ENCODE data around the gene ACSS3.
A peak's percentile ranks its signal among the peaks of the same experiment; 100 is the strongest.

DNA sequence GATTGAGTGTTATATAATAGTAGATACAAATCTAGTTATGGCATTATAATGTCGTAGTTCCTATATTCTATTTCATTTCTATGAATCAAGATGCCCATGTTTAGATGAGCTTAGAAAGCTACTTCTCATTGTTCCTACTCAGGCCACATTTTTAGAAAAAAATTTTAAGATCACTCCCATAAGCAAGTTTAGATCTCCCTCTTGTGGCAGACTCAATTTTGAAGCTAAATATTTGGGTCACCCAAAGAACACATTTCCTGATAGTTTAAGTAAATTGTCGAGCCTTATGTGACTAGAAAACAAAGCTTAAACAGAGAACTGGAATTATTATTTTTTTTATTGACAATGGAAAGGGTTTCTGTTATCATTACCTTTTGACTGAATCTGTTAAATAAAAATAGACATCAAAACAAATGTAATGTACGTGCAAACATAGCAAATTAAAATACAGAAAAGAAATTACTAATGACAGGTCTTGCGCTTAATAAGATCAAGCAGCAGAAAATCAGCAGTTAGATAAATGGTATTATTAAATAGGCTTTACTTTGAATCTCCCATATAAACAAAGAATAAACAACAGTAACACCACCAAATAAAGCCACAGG is 180.2 kb downstream of the ACSS3 start:
- TF ChIP-seq, protein P1, sequence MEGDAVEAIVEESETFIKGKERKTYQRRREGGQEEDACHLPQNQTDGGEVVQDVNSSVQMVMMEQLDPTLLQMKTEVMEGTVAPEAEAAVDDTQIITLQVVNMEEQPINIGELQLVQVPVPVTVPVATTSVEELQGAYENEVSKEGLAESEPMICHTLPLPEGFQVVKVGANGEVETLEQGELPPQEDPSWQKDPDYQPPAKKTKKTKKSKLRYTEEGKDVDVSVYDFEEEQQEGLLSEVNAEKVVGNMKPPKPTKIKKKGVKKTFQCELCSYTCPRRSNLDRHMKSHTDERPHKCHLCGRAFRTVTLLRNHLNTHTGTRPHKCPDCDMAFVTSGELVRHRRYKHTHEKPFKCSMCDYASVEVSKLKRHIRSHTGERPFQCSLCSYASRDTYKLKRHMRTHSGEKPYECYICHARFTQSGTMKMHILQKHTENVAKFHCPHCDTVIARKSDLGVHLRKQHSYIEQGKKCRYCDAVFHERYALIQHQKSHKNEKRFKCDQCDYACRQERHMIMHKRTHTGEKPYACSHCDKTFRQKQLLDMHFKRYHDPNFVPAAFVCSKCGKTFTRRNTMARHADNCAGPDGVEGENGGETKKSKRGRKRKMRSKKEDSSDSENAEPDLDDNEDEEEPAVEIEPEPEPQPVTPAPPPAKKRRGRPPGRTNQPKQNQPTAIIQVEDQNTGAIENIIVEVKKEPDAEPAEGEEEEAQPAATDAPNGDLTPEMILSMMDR (IDR thresholded peaks at IDR 0.05; ENCODE audit: extremely low read depth in 1 of 2, insufficient read depth in 1 of 2, low read depth in 1 of 2, low read length in 2 of 2), result peak; percentile 13 to 40
- no peak for TF ChIP-seq MYC (IDR thresholded peaks at IDR 0.05; ENCODE audit: low read depth, low read length)
- no peak for TF ChIP-seq EZH2 (IDR thresholded peaks at IDR 0.05; ENCODE audit: borderline replicate concordance, low read depth, low read length, severe bottlenecking)

All from endothelial cell of umbilical vein (primary cell).